Lower leg skin (tissue), 4 donors: ENCODE data around the gene THADA. TPM values are rescaled to one million over a fixed set of nuclear protein-coding genes. Genes with fewer than 3 reads are reported as not detected.

Source experiments
- DNase-seq, 2 donors: peaks; one replicate each; pipeline ENCODE4 v3.0.0-alpha.2; 2019; ENCODE audit warnings: low spot score in 2 of 2
- H3K4me3 ChIP-seq: fragments of 200-600 bp; sonication (generic); 2 replicates; pipeline ENCODE4 v1.5.1; 2017; ENCODE audit warnings: mild to moderate bottlenecking, low read depth; ENCODE audit not compliant: poor library complexity, severe bottlenecking
- POLR2A ChIP-seq, 2 donors: fragments of 450-650 bp; IDR thresholded peaks; one replicate each; pipeline ENCODE4 v1.6.1; 2016 to 2017; ENCODE audit warnings: antibody characterized with exemption in 2 of 2, mild to moderate bottlenecking in 1 of 2, moderate library complexity in 1 of 2
- WGBS, 2 donors: methylation state at CpG; one replicate each; pipeline ENCODE4 v1.1.5; 2018; 5-methylcytosine and 5-hydroxymethylcytosine counted together
- intact Hi-C: fragments of 100-400 bp; cut with DNase I; formaldehyde crosslinking; loops from one replicate; pipeline ENCODE4 v1.15.0; 2023; ENCODE audit warnings: low total_unique reads
- total RNA-seq, 4 donors: library from RNA; depleted of rRNA; stranded (reverse); fragments of >200 nt; gene quantifications; one replicate each; pipeline ENCODE4 v1.1.0, GENCODE V29; 2016
- TF ChIP-seq, protein P1 (sequence below), 3 donors: fragments of 450-650 bp; IDR thresholded peaks; one replicate each; pipeline ENCODE4 v1.5.1; 2016; ENCODE audit warnings: antibody characterized with exemption in 3 of 3, mild to moderate bottlenecking in 3 of 3, moderate library complexity in 2 of 3

THADA gene
- total RNA-seq, 4 donors from 2014 or later: 19.5 to 26.4 (median 22.2) TPM

DNA sequence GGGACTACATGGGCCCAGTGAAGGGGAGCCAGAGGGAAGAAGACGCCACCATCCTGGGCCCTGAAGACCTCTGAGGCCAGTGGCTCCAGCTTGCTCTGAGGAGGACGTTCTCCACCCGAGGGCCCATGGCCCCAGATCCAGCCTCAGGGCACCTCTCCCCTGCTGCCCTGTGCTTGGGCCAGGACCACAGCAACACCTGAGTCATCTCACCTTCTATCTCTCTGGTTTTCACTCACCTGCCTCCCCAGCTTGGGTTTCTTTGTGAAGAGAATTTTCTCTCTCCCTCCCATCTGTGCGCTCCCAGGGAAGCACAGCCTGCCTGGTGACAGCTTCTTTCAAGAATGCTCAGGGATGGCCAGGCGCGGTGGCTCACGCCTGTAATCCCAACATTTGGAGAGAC, 389.2 kb downstream of the THADA start:
- TF ChIP-seq, protein P1, sequence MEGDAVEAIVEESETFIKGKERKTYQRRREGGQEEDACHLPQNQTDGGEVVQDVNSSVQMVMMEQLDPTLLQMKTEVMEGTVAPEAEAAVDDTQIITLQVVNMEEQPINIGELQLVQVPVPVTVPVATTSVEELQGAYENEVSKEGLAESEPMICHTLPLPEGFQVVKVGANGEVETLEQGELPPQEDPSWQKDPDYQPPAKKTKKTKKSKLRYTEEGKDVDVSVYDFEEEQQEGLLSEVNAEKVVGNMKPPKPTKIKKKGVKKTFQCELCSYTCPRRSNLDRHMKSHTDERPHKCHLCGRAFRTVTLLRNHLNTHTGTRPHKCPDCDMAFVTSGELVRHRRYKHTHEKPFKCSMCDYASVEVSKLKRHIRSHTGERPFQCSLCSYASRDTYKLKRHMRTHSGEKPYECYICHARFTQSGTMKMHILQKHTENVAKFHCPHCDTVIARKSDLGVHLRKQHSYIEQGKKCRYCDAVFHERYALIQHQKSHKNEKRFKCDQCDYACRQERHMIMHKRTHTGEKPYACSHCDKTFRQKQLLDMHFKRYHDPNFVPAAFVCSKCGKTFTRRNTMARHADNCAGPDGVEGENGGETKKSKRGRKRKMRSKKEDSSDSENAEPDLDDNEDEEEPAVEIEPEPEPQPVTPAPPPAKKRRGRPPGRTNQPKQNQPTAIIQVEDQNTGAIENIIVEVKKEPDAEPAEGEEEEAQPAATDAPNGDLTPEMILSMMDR (IDR thresholded peaks at IDR 0.05): no peak
- no peak for TF ChIP-seq POLR2A (IDR thresholded peaks at IDR 0.05)
- intact Hi-C loops: no loop called here
- 94 to 97% methylated on average over 7 of the region's 7 CpGs for WGBS, 2 donors

DNA sequence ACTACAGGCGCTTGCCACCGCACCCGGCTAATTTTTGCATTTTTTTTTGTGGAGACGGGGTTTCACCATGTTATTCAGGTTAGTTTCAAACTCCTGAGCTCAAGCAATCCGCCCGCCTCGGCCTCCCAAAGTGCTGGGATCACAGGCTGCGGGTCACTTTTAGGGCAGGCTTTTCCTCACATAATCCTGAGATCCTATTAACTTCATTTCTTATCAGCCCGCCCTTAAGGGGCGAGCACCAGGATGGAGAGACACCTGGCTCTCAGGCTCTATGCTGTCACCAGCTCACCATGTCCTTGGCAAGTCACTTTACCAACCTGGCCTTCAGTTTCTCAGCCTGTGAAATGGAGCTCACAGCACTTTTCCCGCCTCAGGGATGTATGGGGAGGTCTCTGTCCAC, 392.5 kb downstream of the THADA start:
- no peak overlapping the region for H3K4me3 ChIP-seq
- WGBS, 2 donors: 77 to 81% methylated on average over 11 of the region's 11 CpGs
- TF ChIP-seq, protein P1 (IDR thresholded peaks at IDR 0.05): no peak
- TF ChIP-seq POLR2A (IDR thresholded peaks at IDR 0.05): no peak
- DNase-seq: no peak
- intact Hi-C loops: no loop called here

More for the DNA sequence above, 389.2 kb downstream of the THADA start:
- no peak overlapping the region for H3K4me3 ChIP-seq
- DNase-seq: no peak

DNA sequence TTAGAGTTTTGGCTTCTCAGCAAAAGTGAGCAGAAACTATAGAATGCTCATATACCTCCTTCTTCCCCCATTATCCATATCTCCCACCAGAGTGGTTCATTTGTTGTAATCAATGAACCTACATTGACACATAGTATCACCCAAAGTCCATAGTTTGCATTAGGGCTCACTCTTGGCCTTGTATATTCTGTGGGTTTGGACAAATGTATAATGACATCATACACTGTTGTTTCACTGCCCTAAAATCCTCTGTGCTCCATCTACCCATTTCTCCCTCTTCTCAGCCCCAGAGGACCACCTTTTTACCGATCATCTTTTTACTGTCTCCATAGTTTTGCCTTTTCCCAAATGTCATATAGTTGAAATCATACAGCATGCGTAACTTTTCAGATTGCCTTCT, 393.5 kb downstream of the THADA start:
- no peak for DNase-seq
- TF ChIP-seq POLR2A (IDR thresholded peaks at IDR 0.05): no peak
- TF ChIP-seq, protein P1 (IDR thresholded peaks at IDR 0.05): no peak
- intact Hi-C loops: no loop called here
- H3K4me3 ChIP-seq: no peak overlapping the region
- WGBS, 2 donors: 50% methylated on average over 2 of the region's 2 CpGs

DNA sequence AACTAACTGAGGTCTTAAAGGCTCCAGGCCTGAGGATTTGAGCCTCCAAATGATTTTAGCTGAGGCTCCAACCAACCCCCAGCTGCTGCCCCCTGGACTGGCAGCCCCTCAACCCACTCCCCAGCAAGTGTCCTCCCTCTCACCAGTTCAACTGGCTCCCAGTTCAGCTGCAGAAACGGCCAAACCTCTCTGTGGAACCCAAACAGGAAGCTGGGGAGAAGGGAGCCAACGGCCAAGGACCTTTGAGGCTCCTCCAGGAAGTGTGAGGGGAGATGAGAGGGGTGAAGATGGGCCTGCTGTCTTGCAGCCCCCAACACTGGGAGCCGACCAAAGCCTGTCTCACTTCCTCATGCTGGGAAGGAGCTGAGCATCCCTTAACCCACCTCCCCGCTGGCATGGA, 394.3 kb downstream of the THADA start:
- H3K4me3 ChIP-seq: no peak overlapping the region
- TF ChIP-seq, protein P1 (IDR thresholded peaks at IDR 0.05): no peak
- no peak for TF ChIP-seq POLR2A (IDR thresholded peaks at IDR 0.05)
- no peak for DNase-seq
- WGBS, 2 donors: 85 to 86% methylated on average over 4 of the region's 4 CpGs
- intact Hi-C loops: no loop called here

DNA sequence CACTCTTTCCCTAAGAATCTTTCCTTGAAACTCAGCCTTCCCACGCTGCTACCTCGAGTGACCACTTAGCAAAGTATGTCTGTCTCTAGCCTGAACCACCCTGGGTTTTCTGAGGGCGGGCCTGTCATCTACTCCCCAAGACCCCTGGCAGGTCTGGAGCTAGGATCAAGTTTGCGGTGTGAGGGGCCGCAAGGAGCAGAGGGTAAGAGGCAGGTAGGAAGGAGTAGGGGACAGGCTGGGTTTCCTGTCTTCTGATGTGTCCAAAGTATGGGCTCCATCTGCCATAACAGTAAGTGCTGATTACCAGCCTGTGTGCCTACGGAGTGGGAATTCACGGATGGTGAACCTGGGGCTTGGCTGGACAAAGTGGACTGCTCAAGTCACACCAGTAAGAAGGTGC, 394.8 kb downstream of the THADA start:
- 95 to 100% methylated on average over 7 of the region's 7 CpGs for WGBS, 2 donors
- no peak for DNase-seq
- no peak overlapping the region for H3K4me3 ChIP-seq
- TF ChIP-seq, protein P1 (IDR thresholded peaks at IDR 0.05): no peak
- TF ChIP-seq POLR2A (IDR thresholded peaks at IDR 0.05): no peak
- intact Hi-C loops: no loop called here
